ENCODE measurements around the gene TBX15.
A peak's percentile ranks its signal among the peaks of the same experiment; 100 is the strongest.

Gene TBX15

GRCh38 chr1:118963456-118964430, 24.4 kb downstream of the TBX15 start:
- TF ChIP-seq, protein P1, sequence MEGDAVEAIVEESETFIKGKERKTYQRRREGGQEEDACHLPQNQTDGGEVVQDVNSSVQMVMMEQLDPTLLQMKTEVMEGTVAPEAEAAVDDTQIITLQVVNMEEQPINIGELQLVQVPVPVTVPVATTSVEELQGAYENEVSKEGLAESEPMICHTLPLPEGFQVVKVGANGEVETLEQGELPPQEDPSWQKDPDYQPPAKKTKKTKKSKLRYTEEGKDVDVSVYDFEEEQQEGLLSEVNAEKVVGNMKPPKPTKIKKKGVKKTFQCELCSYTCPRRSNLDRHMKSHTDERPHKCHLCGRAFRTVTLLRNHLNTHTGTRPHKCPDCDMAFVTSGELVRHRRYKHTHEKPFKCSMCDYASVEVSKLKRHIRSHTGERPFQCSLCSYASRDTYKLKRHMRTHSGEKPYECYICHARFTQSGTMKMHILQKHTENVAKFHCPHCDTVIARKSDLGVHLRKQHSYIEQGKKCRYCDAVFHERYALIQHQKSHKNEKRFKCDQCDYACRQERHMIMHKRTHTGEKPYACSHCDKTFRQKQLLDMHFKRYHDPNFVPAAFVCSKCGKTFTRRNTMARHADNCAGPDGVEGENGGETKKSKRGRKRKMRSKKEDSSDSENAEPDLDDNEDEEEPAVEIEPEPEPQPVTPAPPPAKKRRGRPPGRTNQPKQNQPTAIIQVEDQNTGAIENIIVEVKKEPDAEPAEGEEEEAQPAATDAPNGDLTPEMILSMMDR (IDR thresholded peaks at IDR 0.05) = no peak
- no peak overlapping the region for H3K27ac Mint-ChIP-seq
- H3K36me3 Mint-ChIP-seq (ENCODE audit: low read depth) = no peaks in the 10 kb centered on the region
- H3K27me3 Mint-ChIP-seq (ENCODE audit: low read depth, poor library complexity) = no peaks in the 10 kb centered on the region
- H3K4me1 Mint-ChIP-seq = peaks cover 27% of the 10 kb centered on the region
- H3K9me3 Mint-ChIP-seq = peaks cover 7% of the 10 kb centered on the region
- DNase-seq = no peak
- no peak overlapping the region for H3K4me3 Mint-ChIP-seq

- no peak overlapping the region for H3K27ac Mint-ChIP-seq
Observed at GRCh38 chr1:118963138-118963455, 25.0 kb downstream of the TBX15 start.

GRCh38 chr1:118961156-118961555, 27.0 kb downstream of the TBX15 start:
- peaks cover 30% of the 10 kb centered on the region for H3K4me1 Mint-ChIP-seq
- no peak overlapping the region for H3K27ac Mint-ChIP-seq
- H3K27me3 Mint-ChIP-seq (ENCODE audit: low read depth, poor library complexity) = no peaks in the 10 kb centered on the region
- TF ChIP-seq, protein P1 (IDR thresholded peaks at IDR 0.05) = no peak
- no peak overlapping the region for H3K4me3 Mint-ChIP-seq
- no peak for DNase-seq
- H3K9me3 Mint-ChIP-seq = peaks cover 7% of the 10 kb centered on the region
- H3K36me3 Mint-ChIP-seq (ENCODE audit: low read depth) = no peaks in the 10 kb centered on the region

More at GRCh38 chr1:118963138-118963455, 25.0 kb downstream of the TBX15 start:
- no peak for DNase-seq
- Mint-ChIP-seq H3K4me3 (no peak overlapping the region), H3K4me1 (peaks cover 30% of the 10 kb centered on the region), H3K27me3 (ENCODE audit: low read depth, poor library complexity) (no peaks in the 10 kb centered on the region), H3K9me3 (peaks cover 7% of the 10 kb centered on the region), H3K36me3 (ENCODE audit: low read depth) (no peaks in the 10 kb centered on the region)
- TF ChIP-seq, protein P1 (IDR thresholded peaks at IDR 0.05) = no peak

GRCh38 chr1:118960567-118961136, 27.5 kb downstream of the TBX15 start:
- peak; percentile 39 for DNase-seq

DNA sequence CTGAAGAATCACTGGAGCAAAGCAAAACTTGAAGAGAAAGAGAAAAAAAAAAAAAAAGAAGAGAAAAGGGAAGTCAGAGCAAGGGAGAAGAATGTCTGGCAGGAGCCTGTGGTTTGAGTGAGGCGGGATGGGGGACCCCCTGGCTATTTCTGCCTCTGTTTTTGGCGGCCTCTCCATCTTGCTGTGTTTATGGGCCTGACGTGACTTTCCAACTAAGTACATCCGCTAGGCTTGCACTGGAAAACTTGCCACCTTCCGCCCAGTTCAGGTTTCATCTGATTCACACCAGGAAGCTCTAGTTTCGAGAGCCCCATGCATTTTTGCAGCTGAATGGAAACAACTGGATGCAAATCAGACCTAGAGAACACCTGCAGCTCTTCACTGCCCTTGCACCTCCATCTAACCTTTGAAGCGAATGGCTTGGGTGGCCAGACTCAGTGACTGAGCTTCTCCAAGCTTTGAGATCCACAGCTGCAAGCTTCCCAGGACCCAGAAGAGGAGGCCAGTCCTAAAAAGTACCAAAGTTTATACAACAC, 28.0 kb downstream of the TBX15 start:
- Mint-ChIP-seq H3K4me3 (peak overlapping the region; percentile 44), H3K9me3 (peaks cover 7% of the 10 kb centered on the region), H3K27ac (peak overlapping the region; percentile 80), H3K27me3 (ENCODE audit: low read depth, poor library complexity) (no peaks in the 10 kb centered on the region), H3K36me3 (ENCODE audit: low read depth) (no peaks in the 10 kb centered on the region), H3K4me1 (peaks cover 38% of the 10 kb centered on the region)
- TF ChIP-seq, protein P1 (IDR thresholded peaks at IDR 0.05) = no peak
- peak; percentile 15 for DNase-seq

More at GRCh38 chr1:118960567-118961136, 27.5 kb downstream of the TBX15 start:
- Mint-ChIP-seq H3K27ac (peak overlapping the region; percentile 80), H3K27me3 (ENCODE audit: low read depth, poor library complexity) (no peaks in the 10 kb centered on the region), H3K4me1 (peaks cover 32% of the 10 kb centered on the region), H3K36me3 (ENCODE audit: low read depth) (no peaks in the 10 kb centered on the region), H3K9me3 (peaks cover 7% of the 10 kb centered on the region), H3K4me3 (peak overlapping the region; percentile 17)
- TF ChIP-seq, protein P1 (IDR thresholded peaks at IDR 0.05) = no peak

Data from nephron progenitor cell (in vitro differentiated cells).